HG02763 (cell line): Measurements from ENCODE around the gene USP48.

Source experiments
- ATAC-seq: cut with Tn5 transposase; IDR thresholded peaks from one replicate; pipeline ENCODE4 v1.9.1; 2021; ENCODE audit warnings: mild to moderate bottlenecking, moderate library complexity; ENCODE audit not compliant: unreplicated experiment

Gene USP48

DNA sequence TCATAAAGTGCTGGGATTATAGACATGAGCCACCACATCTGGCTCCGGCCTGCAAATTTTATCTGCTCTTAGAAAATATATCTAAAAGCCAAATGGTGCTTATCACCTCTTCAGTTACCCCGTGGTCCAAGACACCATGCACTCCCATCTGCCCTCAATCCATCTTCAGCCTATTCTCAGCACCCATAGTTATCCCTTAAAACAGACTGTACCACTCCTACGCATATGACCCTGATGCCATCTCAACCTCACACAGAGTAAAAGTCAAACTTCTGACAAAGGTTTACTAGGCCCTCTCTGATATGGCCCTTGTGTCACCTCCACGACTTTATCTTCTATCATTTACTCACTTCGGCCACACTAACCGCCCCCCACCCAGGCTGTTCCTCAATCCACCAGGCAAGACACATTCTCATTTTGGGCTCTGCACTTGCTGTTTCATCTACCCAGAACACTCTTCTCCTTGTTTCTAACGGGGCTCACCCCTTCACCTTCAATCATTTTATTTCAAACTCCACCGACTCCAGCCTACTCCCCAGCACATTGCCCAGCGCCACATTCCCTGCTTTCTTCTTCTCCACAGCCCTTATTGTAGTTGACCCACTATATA is 33.0 kb downstream of the USP48 start:
- no peak for ATAC-seq

DNA sequence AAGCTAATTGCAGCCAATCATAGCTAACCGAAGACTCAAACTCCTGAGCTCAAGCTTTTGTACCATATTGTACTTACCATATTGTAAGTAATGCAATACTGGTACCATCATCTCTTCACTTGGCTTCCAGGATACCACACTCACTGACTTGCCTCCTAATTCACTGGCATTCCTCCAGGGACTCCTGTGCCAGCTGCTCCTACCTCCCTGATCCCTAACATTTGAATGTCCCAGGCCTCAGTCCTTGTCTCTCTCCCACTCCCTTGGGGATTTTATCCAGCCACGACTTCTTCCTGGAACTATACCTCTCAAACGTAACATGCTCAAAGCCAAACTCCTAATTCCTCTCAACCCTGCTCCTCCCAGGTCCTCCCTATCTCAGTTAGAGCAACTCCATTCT is 33.8 kb downstream of the USP48 start:
- no peak for ATAC-seq

DNA sequence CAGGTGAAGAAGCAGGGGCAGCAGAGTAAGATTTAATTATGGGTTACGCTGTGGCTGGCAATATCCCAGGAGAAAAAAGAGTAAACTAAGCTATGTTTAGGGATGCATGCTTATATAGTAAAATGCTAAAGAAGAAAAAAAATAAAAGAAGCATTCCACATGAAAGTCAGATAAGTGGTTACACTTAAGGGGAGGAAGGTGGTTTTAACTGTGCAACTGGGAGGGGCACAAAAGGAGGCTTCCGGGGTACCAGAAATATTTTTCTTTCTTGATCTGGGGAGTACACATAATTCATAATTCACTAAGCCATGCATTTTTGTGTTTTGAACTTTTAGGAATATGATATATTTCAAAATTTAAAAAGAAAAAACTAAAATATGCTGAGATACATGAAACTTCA is 39.5 kb downstream of the USP48 start:
- no peak for ATAC-seq

DNA sequence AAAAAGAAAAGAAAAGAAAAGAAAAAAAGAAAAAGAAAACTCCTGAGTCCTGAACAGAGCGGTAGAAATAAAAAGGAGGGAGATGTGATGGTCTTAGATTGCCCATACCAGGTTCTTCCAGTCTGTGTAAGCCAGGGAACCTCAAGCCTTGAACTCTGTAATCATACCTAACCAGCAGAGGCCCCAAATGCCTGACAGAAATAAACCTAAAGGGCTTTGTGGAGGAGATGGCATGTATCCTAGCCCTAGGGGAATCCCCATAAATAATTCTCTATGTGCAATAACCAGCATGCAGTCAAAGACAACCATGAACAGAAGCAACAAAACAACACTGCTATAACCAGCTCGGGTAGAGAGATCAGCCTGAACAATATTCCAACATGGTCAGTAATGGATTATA is 40.4 kb downstream of the USP48 start:
- ATAC-seq = no peak

DNA sequence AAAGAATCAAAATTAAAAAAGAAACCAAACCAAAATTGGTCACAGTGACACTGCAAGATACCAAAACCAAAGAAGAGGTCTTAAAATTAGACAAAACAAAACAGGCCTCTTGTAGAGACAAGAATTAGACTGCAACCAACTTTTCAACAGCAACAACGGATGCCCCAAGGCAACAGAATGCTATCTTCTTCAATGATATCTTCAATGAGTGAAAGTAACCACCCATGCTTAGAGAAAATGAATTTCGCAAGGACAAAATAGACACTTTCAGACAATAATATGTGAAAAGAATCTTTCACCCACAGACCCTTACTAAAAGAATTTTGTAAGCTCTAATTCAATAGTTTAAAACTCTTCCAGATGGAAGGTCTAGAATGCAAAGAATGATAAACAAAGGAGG is 41.7 kb downstream of the USP48 start:
- ATAC-seq = no peak

DNA sequence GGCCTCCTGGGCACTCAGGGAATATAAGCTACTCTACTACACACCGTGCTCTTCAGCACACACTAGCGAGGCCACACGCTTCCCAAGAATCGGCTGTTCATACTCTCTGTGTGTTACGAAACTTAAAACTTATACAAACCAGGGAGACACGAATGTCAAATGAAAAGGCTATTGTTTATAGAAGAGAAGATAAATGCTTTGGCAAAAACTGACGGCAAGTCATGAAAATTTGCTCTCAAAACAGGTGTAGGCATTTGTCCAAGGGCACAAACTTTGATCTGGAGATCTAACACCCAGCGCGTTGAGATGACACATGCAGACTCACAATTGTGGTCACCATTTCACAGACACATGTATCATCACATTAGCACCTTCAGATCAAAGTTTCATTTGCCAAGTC is 46.1 kb downstream of the USP48 start:
- ATAC-seq = no peak

DNA sequence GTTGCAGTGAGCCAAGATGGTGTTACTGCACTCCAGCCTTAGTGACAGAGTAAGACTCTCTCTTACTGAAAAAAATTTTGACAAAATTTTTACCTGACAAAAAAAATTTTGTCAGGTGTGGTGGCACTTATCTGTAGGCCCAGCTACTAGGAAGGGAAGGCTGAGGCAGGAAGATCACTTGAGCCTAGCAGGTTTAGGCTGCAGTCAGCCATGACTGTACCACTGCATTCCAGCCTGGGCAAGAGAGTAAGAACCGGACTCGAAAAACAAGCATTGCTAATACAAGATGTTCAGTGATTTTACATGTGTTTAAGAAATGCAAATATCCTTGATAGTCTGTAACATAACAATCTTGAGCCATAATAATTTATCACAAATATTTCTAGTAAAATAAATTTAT is 46.9 kb downstream of the USP48 start:
- no peak for ATAC-seq

DNA sequence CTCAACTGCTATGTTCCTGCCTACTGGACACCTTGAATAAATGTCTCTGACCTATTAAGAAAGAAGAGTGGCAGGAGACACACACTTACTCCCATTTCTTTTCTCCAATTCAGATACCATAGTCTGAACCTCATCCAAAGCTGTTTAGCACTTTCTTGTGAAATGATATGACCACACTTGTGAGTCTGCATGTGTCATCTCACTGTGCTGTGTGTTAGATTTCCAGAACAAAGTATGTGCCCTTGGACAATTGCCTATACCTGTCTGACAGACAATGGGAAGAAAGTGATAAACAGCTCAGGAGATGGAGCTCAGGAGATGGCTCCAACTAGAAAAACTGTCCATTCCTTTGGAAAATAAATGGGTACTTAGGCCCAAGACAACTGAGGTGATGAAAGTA is 48.4 kb downstream of the USP48 start:
- ATAC-seq = no peak

DNA sequence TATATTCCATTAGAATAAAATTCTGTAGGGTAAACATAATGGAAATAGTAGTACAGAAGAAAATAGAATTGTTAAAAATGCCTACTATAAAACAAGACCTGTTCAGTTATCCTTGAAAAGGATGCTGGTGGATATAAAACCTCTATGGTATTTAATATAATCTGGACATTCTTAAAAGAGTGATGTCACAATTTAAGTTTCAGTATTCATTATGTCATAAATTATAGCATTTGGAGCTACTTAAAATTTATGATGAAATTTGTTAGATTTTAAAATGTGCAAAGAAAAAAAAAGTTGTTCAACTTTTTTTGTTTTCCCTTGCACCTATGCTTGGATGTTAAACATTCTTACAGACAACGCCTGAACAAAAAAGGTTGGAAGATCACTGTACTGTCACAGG is 50.3 kb downstream of the USP48 start:
- no peak for ATAC-seq

DNA sequence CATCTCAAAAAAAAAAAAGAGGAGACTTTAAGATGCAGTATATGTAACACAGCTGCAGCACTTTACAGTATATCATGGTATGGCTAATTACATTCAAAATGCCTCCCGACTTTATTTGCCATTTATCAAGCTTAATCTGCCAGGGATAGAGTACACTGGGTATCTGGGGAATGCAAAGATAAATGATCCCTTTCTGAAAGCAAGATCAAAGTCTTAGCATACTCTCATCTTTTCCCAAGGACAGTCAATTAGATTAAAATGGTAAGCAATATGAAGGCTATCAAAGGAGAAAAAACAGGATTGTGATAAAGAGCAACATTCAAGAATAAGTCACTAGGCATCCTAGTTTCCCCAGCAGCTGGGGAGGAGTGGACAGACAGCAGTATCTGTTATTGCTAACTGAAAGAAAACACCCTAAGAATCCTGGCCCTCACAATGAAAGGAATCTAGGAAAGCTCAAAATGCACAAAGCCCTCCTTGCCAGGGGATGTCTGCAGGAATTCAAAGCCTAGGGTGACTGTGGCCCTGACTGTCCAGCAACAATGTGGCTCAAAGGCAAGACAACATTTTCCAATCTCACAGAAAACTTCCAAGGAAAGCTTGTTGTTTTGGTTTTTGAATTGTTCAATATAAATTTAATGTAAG is 57.1 kb downstream of the USP48 start:
- ATAC-seq = no peak

DNA sequence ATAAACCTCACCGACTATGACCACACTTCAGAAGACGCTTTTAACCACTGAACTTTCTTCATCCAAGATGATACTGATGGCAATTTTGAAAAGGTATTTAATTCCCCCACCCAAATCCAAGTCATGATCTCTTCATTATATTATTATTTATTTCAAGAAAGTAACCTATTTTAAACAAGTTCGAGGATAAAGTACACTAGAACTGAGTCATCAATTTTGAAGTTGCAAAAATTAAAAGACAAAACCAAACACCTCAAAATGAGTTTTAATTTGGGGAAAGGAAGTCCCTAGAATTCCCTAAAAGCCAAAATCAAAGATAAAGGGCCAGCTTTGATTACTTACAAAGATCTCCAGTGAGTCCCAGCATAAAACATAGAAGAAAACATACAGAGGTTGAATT is 58.4 kb downstream of the USP48 start:
- no peak for ATAC-seq

DNA sequence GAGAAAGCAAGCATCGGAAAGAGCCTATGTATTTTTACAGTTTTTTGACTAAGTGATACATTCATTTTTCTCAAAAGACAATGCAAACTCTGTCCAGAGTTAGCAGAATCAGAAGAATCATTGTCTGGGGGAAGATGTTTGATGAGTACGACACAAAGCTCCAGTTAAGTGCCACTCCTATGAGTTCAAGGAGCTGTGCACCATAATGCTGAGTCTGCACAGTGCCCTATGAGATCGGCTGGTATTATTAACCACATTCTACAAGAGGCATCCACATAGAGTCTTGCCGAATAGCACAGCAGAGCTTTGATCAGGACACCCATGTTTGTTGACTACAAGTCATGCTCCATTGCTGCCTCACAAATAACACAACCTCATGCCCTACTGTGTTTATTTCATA is 58.9 kb downstream of the USP48 start:
- no peak for ATAC-seq

DNA sequence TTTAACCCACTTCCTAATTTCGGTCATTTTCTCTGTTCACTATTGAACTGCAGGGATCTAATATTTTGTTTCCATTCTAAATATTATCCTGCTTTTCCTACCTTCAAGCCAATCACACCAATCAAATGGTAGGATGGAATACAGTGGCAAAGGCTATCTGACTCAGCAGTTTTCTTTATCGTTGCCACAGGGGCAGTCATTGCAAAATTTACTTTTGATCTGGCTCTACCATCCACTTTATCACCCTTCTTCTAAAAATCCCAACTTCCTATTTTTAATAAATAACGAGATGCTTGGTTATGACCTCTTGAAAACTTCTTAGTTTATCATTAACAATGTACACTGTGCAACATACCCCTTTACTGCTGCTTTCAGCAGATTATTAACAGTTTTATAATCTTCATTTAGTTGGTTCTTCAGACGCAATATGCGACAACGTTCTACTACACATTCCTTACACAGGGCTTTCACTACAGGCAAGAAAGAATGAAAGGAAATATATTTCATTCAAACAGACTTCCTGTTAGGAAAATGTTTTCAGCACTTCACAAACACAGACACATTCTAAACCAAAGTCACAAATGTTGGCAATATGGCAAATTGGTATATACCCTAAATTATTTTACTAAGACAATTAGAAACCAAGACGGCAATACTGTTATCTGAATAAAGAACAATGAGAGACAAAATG is 61.5 kb downstream of the USP48 start:
- ATAC-seq = no peak

DNA sequence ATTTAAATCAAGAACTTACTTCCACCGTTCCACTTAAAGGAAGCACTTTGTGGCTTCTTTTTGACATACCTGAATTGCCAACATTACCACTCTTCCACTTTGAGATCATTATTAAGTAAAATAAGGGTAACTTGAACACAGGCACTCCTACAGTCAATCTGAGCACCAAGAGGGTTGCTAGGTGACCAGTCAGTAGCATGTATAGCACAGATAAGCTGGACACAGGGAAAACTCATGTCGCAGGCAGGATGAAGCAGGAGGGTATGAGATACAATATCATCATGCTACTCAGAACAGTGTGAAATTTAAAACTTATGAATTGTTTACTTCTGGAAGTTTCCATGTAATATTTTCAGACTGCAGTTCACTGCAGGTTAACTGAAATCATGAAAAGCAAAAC is 66.8 kb downstream of the USP48 start:
- no peak for ATAC-seq

DNA sequence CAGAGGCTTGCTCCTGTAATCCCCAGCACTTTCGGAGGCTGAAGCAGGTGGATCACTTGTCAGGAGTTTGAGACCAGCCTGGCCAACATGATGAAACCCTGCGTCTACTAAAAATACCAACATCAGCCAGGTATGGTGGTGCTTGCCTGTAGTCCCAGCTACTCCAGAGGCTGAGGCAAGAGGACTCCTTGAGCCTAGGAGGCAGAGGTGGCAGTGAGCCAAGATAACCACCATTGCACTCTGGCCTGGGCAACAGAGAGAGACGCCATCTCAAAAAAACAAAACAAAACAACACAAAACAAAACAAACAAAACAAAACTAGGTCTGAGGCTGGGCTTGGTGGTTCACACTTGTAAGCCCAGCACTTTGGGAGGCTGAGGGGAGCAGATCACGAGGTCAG is 75.1 kb downstream of the USP48 start:
- ATAC-seq = no peak

DNA sequence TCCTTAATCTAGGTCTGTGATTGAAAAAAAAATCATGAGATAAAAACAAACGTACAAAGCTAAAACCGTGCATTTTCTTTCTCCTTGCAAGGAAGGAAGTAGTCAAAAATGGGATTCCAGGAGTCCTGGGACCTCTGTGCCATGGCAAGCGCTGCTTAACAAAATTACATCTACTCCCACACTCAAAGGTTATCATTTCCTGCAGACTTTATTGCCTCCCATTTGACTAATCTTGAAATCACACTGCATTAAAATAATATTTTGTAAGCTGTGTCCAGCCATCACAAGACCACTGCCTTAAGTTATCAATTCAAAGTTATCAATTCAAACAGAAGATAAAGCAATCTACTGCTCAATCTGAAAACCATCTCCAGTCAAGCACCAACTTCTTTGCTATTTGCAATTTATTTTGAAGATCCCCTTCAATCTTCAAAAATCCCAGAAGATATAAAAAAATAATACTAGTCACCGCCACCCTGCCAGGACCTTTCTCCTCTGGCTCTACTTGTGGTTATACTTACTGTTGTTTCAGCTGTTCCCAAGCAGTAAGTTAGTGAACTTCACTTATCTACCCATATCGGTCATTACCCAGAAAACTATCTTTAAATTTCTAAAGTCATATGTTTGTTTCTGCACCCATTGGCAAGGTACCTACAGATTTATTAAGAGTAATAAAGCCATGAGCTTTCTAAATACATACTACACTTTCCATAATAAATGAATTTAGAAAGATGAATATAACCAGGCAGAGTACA is 75.7 kb downstream of the USP48 start:
- no peak for ATAC-seq

DNA sequence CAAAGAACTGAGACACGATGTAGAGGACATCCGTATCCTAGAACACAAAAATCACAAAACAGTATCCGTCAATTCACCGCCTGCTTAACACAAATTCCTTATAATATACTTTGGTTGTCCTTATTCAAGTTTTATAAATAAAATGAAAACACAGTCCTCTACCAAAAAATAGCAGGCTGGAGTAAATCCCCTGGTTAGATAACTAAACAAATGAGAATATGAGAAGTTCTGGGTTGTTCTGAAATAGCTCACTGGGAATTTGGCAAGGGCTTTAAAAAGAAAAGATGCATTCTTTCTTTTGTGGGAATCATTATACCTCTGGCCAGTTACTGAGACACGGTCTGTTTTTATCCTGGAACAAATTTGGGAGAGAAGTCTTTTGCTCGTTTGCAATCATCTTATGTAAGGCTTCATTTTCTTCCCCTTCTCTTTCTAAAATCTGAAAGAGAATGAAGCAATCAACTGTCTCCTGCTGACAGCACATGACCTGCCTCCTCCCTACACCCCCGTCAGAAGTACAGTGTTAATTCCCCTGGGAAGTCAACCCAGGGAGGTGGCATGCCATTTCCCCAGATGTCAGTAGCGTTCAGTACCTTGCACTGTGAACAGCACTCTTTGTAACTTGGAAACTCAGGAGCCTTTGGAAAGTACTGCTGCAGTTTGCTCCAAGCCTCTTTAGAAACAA is 76.7 kb downstream of the USP48 start:
- ATAC-seq = no peak

DNA sequence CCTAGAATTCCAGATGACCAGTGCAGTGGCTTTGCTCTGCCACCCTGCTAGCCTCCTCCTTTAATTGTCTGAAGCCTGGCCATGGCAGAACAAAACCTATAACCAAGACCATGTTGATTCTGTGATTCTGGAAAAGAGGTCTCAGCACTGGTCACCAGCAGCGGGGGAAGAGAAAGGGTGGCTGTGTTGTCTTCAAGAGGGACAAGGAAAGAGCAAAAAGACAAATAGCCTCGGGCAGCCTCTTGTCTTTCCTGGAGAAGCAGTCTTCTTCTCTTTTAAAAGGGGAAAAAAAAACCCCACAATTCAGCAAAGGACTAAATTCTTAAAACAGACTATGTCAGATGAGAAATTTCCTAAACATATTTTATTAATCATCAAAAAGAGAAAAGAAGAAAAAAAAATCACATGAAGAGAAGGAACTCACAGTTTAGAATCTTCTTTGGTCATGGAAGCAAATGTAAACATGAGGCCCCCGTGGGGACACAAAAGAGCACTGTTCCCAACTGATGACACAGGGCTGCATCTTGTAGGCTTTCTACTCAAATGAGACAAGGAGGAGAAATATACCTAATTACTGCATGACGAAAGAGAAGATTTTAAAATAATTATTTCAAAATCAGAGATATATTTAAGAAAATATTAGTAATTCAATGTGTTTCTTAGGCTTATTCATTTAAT is 77.5 kb downstream of the USP48 start:
- no peak for ATAC-seq

DNA sequence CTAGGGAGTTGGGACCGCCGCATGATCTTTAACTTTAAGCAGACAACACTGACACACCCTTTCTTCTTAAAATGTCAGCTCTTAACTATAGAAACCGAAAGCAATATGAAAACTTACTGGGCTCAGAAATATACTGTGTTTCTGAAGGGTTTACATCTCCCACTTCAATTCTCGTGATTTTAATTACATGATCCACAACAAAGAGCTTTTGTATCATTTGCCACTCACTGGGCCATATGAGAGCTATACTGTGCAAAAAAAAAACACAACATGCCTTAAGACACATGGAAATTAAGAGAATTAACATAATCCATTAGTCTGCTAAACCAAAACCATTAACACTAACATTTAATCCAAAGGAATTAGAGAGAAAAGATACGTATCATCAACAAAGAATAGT is 78.8 kb downstream of the USP48 start:
- ATAC-seq = no peak

DNA sequence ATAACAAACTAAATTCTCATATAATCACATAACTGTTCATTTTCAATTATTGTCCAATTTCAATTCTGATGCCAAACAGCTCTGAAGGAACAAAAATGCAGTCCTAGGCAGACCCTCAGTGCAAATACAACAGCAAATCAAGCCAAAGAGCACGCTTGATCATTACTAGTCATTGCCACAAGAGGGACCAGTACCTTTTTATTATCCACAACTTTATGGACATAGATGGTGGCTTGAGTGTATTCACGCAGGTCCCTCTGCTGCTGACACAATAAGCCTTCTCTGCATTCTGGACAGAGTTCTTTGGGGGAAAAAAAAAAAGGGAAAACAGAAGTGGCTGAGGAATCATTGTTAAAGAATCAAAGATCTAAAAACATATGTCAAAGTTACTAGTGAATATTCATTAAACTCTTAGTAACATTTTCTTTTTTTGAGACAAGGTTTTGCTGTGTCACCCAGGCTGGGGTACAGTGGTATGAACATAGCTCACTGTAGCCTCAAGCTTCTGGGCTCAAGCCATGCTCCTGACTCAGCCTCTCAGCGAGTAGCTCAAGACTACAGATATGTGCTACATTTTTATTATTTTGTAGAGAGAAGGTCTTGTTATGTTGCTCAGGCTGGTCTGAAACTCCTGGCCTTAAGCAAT is 79.5 kb downstream of the USP48 start:
- no peak for ATAC-seq
